Measurements from ENCODE around the gene INA. TPM values are rescaled to one million over a fixed set of nuclear protein-coding genes. Genes with fewer than 3 reads are reported as not detected.

Gene INA
- total RNA-seq, 1 experiment from 2014 or later = not detected

DNA sequence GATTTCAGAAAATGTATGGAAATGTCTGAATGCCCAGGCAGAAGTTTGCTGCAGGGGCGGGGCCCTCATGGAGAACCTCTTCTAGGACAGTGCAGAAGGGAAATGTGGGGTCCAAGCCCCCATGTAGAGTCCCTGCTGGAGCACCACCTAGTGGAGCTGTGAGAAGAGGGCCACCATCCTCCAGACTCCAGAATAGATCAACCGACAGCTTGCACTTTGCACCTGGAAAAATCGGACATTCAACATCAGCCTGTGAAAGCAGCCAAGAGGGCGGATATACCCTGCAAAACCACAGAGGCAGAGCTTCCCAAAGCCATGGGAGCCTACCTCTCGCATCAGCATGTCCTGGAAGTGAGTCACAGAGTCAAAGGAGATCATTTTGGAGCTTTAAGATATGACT, 16.9 kb upstream of the INA start:
- Histone ChIP-seq H3K79me2 (ENCODE audit: insufficient read depth, low read length) (no peaks in the 10 kb centered on the region), H3K9ac (ENCODE audit: low read length) (no peak overlapping the region), H3K4me1 (ENCODE audit: control insufficient read depth in 1 of 2, insufficient read depth in 2 of 2, low read length in 2 of 2) (peaks cover 4 to 10% of the 10 kb centered on the region in 2 experiments), H3K9me2 (ENCODE audit: insufficient read depth) (no peaks in the 10 kb centered on the region), H3K36me3 (ENCODE audit: control insufficient read depth in 1 of 2, insufficient read depth in 2 of 2, low read length in 2 of 2) (no peaks in the 10 kb centered on the region), H3K27me3 (ENCODE audit: insufficient read depth, low read length) (peaks cover 7% of the 10 kb centered on the region; the same call in 1 of the 2 replicates), H3K27ac (ENCODE audit: low read depth, low read length) (no peak overlapping the region), H2AFZ (ENCODE audit: low read depth, low read length, poor library complexity, severe bottlenecking) (no peak overlapping the region), H3K9me3 (ENCODE audit: control insufficient read depth in 1 of 2, insufficient read depth in 1 of 2, low read depth in 1 of 2, low read length in 2 of 2) (peaks cover 0 to 5% of the 10 kb centered on the region in 2 experiments; a peak in 1 of 4 replicates), H4K20me1 (ENCODE audit: insufficient read depth) (no peaks in the 10 kb centered on the region), H3K4me3 (replicated peaks in 1 of 2; ENCODE audit: low read depth in 1 of 2, low read length in 2 of 2) (no peak overlapping the region), H3K4me2 (ENCODE audit: low read length) (no peak overlapping the region)
- BruUV-seq (replicated peaks) = no TSS peak
- POLR2A ChIA-PET = no interaction called here
- CTCF ChIA-PET = no interaction called here
- no peak for ATAC-seq
- DNase-seq (ENCODE audit: low read depth, low spot score) = no peak
- RAD21 ChIA-PET (ENCODE audit: low non-redundant PET in 1 of 2, low total read pairs in 2 of 2, uncharacterized antibody in 2 of 2, unreplicated experiment in 2 of 2) = no interaction called here
- TF ChIP-seq RAD21 (IDR thresholded peaks at IDR 0.05; ENCODE audit: low read depth) (no peak), CEBPB (IDR thresholded peaks at IDR 0.05; ENCODE audit: low read depth) (no peak), FOSL1 (IDR thresholded peaks at IDR 0.05; ENCODE audit: low read depth) (no peak), TCF7L2 (IDR thresholded peaks at IDR 0.05; ENCODE audit: borderline replicate concordance, extremely low read depth, insufficient read depth, insufficient read length) (no peak), JUND (IDR thresholded peaks at IDR 0.05) (no peak)
- TF ChIP-seq, protein P1, sequence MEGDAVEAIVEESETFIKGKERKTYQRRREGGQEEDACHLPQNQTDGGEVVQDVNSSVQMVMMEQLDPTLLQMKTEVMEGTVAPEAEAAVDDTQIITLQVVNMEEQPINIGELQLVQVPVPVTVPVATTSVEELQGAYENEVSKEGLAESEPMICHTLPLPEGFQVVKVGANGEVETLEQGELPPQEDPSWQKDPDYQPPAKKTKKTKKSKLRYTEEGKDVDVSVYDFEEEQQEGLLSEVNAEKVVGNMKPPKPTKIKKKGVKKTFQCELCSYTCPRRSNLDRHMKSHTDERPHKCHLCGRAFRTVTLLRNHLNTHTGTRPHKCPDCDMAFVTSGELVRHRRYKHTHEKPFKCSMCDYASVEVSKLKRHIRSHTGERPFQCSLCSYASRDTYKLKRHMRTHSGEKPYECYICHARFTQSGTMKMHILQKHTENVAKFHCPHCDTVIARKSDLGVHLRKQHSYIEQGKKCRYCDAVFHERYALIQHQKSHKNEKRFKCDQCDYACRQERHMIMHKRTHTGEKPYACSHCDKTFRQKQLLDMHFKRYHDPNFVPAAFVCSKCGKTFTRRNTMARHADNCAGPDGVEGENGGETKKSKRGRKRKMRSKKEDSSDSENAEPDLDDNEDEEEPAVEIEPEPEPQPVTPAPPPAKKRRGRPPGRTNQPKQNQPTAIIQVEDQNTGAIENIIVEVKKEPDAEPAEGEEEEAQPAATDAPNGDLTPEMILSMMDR (IDR thresholded peaks at IDR 0.05 in 2 of 3, conservative IDR thresholded peaks at IDR 0.05 in 1 of 3; ENCODE audit: borderline replicate concordance in 1 of 3, insufficient read depth in 1 of 3, low read depth in 2 of 3, low read length in 2 of 3) = 0 out of 6 replicates have a peak, but pooled peaks of 1 of the 3 experiments have one; percentile 2
- TF ChIP-seq, protein P2, sequence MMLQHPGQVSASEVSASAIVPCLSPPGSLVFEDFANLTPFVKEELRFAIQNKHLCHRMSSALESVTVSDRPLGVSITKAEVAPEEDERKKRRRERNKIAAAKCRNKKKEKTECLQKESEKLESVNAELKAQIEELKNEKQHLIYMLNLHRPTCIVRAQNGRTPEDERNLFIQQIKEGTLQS (IDR thresholded peaks at IDR 0.05) = no peak
- TF ChIP-seq, protein P3, sequence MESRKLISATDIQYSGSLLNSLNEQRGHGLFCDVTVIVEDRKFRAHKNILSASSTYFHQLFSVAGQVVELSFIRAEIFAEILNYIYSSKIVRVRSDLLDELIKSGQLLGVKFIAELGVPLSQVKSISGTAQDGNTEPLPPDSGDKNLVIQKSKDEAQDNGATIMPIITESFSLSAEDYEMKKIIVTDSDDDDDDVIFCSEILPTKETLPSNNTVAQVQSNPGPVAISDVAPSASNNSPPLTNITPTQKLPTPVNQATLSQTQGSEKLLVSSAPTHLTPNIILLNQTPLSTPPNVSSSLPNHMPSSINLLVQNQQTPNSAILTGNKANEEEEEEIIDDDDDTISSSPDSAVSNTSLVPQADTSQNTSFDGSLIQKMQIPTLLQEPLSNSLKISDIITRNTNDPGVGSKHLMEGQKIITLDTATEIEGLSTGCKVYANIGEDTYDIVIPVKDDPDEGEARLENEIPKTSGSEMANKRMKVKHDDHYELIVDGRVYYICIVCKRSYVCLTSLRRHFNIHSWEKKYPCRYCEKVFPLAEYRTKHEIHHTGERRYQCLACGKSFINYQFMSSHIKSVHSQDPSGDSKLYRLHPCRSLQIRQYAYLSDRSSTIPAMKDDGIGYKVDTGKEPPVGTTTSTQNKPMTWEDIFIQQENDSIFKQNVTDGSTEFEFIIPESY (IDR thresholded peaks at IDR 0.05; ENCODE audit: extremely low read depth, insufficient replicate concordance, low read length) = no peak
- intact Hi-C loops (cut with micrococcal nuclease) = no loop called here

Measured in HCT116 (cell line).